BJ (cell line): Measurements from ENCODE around the gene NPEPL1. TPM values are rescaled to one million over a fixed set of nuclear protein-coding genes. Genes with fewer than 3 reads are reported as not detected.

Experiments used
- CTCF ChIA-PET: fragments of 350-600 bp; formaldehyde crosslinking; extraction: SDS; loops from one replicate; lab custom pipeline; 2021; ENCODE audit warnings: antibody characterized with exemption, inconsistent platforms; lab: Yijun Ruan, JAX
- POLR2A ChIA-PET: fragments of 300-600 bp; sonication (Branson Sonifier 250); formaldehyde crosslinking; extraction: SDS; loops from one replicate; lab custom pipeline; 2021; ENCODE audit warnings: antibody characterized with exemption; lab: Charles Lee
- DNase-seq: peaks from one replicate; pipeline ENCODE4 v3.0.0-alpha.2; 2011; ENCODE audit warnings: low read depth
- H3K27me3 ChIP-seq: 2 replicates; pipeline ENCODE4 v1.6.0; 2011; ENCODE audit warnings: low read length; ENCODE audit not compliant: control insufficient read depth, insufficient read depth
- H3K36me3 ChIP-seq: 2 replicates; pipeline ENCODE4 v1.5.1; 2011; ENCODE audit warnings: low read length; ENCODE audit not compliant: control insufficient read depth, insufficient read depth
- H3K4me3 ChIP-seq: 2 replicates; pipeline ENCODE4 v1.5.1; 2011; ENCODE audit warnings: low read depth, mild to moderate bottlenecking, control low read depth, low read length
- polyA plus RNA-seq: library from polyadenylated mRNA; depleted of rRNA; stranded (reverse); fragments of >200 nt; gene quantifications from 2 replicates; pipeline ENCODE4 v1.2.3, GENCODE V29; 2011
- TF ChIP-seq, protein P1 (sequence below): IDR thresholded peaks from 2 replicates; pipeline ENCODE4 v1.5.1; 2011; ENCODE audit warnings: low read depth, mild to moderate bottlenecking, control low read depth, inconsistent platforms, low read length, moderate library complexity; ENCODE audit not compliant: insufficient read depth

NPEPL1 gene
- polyA plus RNA-seq, 1 experiment = 8.2 TPM

DNA sequence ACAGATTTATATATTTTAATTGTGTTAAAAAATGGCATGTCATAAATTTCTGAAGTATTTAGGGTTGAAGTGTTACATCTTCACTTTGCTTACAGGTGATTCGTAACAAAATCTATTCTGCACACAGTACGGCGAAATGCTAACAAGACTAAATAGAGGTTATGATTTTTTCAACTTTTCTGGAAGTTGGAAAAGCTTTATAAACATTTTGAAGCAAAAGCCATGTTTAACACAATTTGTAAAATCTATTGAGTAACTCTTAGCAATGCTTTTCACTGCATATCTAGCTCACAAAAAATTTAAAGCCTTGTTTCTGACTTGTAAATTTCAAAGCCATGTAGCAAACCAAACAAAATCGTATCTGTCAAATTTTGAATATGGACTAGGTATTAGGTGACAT, 38.3 kb upstream of the NPEPL1 start:
- TF ChIP-seq, protein P1, sequence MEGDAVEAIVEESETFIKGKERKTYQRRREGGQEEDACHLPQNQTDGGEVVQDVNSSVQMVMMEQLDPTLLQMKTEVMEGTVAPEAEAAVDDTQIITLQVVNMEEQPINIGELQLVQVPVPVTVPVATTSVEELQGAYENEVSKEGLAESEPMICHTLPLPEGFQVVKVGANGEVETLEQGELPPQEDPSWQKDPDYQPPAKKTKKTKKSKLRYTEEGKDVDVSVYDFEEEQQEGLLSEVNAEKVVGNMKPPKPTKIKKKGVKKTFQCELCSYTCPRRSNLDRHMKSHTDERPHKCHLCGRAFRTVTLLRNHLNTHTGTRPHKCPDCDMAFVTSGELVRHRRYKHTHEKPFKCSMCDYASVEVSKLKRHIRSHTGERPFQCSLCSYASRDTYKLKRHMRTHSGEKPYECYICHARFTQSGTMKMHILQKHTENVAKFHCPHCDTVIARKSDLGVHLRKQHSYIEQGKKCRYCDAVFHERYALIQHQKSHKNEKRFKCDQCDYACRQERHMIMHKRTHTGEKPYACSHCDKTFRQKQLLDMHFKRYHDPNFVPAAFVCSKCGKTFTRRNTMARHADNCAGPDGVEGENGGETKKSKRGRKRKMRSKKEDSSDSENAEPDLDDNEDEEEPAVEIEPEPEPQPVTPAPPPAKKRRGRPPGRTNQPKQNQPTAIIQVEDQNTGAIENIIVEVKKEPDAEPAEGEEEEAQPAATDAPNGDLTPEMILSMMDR = no peak
- H3K27me3 ChIP-seq = no peaks in the 10 kb centered on the region
- CTCF ChIA-PET = no interaction called here
- H3K36me3 ChIP-seq = no peaks in the 10 kb centered on the region
- no peak for DNase-seq
- POLR2A ChIA-PET = no interaction called here
- H3K4me3 ChIP-seq = no peak overlapping the region

DNA sequence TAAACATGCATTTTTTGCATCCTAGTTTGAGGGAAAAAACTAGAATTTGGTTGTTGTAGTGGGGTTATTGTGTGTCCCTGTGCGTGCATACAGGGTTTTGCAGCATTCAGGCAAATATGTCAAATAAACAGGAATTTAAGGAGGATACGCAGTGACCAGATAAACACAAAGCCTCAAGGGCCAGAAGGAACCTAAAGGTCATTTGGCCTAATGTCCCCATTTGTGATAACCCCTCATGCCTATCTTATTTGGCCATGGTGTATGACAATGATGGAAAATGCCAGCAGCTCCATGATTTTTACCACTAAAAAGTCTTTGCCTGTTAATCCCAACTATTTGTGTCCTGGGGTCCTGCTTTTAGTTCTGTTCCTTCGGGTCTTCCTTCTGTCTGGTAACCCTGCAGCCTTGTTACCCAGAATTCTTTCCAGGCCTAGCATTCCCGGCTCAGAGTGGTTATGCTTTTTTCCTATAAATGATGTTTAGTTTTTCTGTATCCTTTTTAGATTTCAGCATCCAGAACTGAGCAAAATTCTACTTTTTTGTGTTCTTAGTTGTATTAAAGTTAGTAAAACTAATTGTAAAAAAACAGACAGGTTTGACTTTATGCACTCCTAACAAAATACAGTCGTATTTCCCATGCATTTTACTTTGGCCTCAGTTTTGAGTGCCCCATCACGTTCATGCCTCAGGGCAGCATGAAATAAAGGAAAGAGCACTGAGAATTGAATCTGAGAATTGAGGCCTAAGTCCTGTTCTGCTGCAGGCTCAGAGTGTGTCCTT, 37.1 kb upstream of the NPEPL1 start:
- Histone ChIP-seq H3K36me3 (no peaks in the 10 kb centered on the region), H3K4me3 (no peak overlapping the region), H3K27me3 (no peaks in the 10 kb centered on the region)
- ChIA-PET CTCF (no interaction called here), POLR2A (no interaction called here)
- no peak for DNase-seq
- TF ChIP-seq, protein P1 = no peak

DNA sequence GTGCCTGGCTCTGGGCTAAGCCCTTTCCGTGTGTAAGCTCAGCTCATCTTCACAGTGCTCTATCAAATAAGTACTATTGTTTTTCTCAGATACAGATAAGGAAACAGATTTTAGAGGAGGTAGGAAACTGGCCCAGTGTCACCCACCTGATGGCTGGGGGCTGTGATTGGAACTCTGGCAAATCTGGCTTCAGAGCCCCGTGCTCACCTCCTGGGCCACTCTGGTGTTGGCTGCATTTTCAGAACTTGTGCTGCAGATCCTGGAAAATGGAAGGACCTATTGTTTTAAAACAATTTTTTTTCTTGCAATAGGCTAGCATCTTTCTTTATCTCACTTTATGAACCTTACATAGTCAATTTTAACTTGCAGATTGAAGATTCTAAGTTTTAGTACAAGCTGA, 35.8 kb upstream of the NPEPL1 start:
- POLR2A ChIA-PET = no interaction called here
- no peak overlapping the region for H3K4me3 ChIP-seq
- TF ChIP-seq, protein P1 = no peak
- CTCF ChIA-PET = interaction anchor here (0.7 to 1.5 kb wide), 3 partner anchors 139 to 432 kb away, joined by 3 read pairs; no protein-coding TSS in a partner anchor
- DNase-seq = no peak
- H3K27me3 ChIP-seq = no peaks in the 10 kb centered on the region
- H3K36me3 ChIP-seq = peaks cover 7% of the 10 kb centered on the region

DNA sequence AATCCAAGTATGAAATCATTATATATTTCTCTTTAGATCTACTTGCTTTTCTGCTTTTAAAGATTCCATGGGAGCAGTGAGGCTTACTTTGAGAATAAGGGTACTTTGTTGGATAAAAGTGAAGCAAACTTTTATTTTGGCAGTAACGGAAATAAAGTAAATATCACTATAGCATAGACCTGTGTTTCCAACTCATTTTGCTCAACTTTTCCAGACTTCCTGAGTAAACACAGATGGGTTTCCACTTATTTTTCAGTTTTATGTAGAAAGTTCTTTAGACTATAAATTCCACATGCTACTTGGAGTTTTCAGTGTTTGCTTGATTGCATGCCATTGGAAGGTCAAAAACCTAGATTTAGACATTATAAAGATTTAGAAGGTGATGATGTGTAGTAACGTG, 35.3 kb upstream of the NPEPL1 start:
- TF ChIP-seq, protein P1 = no peak
- H3K27me3 ChIP-seq = no peaks in the 10 kb centered on the region
- H3K36me3 ChIP-seq = peaks cover 7% of the 10 kb centered on the region
- POLR2A ChIA-PET = no interaction called here
- DNase-seq = no peak
- CTCF ChIA-PET = interaction anchor here (1.2 to 1.5 kb wide), 2 partner anchors 143 to 432 kb away, joined by 3 read pairs; no protein-coding TSS in a partner anchor
- H3K4me3 ChIP-seq = no peak overlapping the region

DNA sequence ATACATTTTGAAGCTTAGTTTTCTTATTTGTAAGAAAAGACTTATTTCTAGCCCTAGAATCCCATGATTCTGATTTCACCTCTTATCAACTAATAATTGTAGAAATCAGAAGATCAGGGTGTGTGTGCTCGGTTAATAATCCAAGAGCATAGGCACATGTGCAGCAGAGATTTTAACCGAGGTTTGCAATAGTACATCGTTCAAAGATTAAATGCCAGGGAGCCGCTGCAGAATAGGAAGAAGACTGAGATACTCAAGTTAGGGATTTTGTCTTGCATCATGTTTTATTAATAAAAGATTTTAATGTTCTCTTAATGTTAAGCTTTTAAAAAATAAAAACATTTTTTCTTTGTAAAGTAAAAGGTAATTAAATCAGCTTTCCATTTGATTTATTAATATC, 34.6 kb upstream of the NPEPL1 start:
- TF ChIP-seq, protein P1 = no peak
- CTCF ChIA-PET = interaction anchor here (1.2 to 1.5 kb wide), 3 partner anchors 144 to 433 kb away, joined by 3 to 5 read pairs (median 3); no protein-coding TSS in a partner anchor
- H3K27me3 ChIP-seq = no peaks in the 10 kb centered on the region
- POLR2A ChIA-PET = no interaction called here
- H3K36me3 ChIP-seq = peaks cover 7% of the 10 kb centered on the region
- no peak for DNase-seq
- H3K4me3 ChIP-seq = no peak overlapping the region
